HG03060 (cell line): Measurements from ENCODE around the gene NUDT5.
"Not testable (repeated sequence)": the region's sequence is repeated elsewhere in the genome, so short reads cannot be mapped to it uniquely, and the experiment has no call there.

Experiments
- ATAC-seq: cut with Tn5 transposase; IDR thresholded peaks from one replicate; pipeline ENCODE4 v1.9.1; 2021; ENCODE audit warnings: low read depth, moderate number of reproducible peaks; ENCODE audit not compliant: unreplicated experiment

NUDT5 gene

DNA sequence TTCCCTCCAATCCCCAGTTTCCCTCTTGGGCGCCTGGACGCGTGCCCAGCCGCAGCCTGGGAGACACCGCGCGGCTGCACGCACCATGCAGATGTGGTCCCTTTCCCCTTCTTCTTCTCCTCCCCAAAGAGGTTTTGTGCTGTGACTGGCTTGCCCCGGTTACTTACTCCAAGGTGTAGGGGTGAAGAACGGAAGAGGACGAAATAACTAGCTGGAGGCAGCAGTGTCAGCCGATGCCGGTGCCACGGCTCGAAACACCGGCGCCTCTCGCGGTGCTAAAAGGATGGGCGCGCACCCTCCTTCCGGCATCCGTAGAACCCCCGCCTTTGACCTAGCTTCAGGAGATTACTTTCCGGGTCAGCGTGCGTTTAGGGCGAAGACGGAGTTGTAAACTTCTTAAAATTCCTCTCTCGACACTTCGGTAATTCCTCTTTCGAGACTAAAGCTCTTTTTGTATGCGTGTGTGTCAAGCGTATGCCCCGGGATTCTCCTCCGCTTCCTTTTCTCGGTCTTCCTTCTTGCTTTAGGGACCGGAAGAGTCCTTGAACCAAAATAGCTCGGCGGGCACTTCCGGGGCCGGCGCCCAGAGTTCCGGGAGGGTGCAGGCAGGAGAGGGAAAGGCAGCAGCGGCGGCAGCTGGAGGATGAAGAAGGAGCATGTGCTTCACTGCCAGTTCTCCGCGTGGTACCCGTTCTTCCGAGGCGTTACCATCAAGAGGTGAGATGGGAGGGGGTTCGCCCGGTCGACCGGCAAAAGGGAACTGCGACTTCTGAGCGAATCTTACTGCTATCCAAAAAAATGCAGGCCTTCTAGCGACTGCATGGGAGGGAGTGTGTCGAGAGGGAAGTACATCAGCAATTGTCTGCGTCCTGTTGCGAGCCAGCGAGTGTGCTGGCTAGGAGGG, at the start of gene NUDT5, which contains the start of gene CDC123:
Gene NUDT5 (minus strand): TSS at position 289 of the 904 bp plus-strand sequence. CDS start 9,600 bp downstream, outside the sequence.
Gene CDC123 (plus strand): TSS at position 586 of the 904 bp plus-strand sequence. CDS start 58 bp downstream, at position 644.
- ATAC-seq: peak; percentile 65

DNA sequence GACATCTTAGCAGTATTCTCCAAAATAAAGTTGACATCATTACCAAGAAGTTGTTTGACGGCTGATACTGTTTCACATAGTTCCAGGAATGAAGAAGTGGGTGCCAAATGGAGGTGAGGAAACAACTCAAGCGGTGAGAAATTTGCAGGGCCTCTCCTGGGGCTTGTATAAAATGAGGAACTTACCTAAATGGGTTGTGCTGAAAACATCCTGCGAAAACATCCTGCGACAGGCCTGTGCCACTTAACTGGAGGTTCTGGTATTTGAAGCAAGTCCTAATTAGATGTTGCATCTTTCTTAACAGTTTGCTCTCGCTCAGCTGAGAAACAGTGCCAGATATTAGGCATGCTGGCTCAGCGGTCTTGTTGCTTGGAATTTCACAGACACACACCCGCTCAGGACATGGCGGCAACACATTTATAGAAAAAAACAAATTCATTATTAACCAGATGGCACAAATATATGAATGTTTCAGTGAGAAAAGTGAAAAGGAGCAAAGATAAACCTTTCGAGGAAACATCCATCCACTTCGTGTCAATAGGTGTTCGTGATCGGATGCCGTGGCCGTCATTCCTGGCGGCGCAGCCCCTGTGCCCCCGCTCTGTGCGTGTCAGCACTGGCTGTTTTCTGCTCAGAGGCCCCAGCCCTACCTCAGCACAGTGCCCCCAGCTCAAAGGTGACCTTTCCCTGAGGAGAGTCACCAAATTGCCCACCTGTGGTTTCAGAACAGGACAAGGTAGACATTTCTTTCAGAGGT, 48.4 kb upstream of the NUDT5 start:
- no peak for ATAC-seq

DNA sequence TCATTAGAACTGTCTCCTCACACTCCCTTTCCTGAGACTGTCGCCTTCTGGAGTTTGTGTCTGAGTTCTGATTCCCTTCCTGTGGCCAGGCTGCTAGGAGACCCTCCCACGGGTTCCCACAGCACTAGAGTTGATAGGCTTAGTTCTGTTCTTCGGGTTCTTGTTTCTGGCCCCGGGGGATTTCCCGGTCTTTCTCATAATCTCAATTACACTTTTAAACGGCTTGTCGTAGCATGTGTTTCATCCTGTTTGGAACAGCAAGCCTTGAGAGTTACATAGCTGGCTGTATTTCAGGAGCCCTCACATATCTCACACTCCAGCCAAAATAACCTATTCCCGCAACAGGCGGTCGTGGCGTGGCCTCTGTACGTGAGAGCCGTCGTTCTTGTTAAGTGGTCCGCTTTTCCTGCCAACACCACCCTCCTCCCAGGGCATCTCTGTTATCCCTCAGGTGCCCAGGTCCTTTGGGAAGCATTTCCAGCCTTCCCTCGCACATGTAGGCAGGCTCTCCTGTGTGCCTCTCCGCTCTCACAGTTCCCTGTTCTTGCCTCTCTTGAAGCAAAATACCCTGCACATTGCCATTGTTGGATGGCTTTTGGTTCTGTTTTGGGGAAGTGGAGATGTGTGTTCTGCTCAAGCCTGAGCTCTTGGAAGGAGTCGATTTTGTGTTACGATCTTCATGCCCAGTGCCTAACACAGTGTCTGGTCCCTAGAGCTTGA, 46.3 kb upstream of the NUDT5 start:
- ATAC-seq: no peak

DNA sequence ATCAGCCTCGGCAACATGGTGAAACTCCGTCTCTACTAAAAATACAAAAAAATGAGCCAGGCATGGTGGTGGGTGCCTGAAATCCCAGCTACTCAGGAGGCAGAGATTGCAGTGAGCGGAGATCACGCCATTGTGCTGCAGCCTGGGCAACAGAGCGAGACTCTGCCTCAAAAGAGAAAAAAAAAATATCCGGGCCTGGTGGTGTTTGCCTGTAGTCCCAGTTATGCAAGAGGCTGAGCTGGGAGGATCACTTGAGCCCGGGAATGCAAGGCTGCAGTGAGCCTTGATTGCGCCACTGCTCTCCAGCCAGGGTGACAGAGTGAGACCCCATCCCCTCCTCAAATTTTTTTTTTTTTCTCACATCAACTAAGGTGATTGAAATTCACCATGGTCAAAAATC, 43.1 kb upstream of the NUDT5 start:
- no peak for ATAC-seq

DNA sequence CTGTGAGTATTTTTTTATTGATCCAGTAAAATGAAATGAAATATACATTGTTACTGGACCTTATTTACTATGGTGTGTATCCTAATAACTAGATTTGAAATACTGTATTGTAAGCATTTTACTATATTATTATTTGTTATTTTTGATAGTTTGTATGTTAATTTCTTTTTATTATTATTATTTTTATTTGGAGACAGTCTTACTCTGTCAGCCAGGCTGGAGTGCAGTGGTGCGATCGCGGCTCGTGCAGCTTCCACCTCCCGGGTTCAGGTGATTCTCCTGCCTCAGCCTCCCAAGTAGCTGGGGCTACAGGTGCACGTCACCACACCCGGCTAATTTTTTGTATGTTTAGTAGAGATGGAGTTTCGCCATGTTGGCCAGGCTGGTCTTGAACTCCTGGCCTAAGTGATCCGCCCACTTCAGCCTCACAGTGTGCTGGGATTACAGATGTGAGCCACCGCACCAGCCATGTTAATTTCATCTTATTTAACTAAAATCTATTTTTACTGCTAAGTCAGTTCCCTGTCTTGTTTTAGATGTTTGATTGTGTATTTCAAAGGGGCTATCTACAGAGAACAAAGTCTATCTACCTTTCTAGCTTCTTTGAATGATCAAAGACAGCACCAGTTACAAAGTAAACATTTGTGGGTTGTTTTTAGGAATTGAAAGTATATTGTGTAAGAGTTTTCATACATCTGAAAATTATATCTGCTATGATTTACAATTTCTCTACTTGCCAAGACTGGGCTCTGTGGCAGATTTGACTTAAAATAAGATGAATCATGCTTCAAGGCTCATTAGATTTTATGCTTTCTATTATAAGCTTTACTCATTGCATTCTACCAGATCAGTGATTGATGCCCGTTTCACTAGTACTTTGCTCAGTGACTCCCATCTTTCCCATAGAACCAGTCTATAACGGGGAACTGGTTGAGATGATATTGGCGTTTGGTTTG, 41.9 kb upstream of the NUDT5 start:
- no peak for ATAC-seq

DNA sequence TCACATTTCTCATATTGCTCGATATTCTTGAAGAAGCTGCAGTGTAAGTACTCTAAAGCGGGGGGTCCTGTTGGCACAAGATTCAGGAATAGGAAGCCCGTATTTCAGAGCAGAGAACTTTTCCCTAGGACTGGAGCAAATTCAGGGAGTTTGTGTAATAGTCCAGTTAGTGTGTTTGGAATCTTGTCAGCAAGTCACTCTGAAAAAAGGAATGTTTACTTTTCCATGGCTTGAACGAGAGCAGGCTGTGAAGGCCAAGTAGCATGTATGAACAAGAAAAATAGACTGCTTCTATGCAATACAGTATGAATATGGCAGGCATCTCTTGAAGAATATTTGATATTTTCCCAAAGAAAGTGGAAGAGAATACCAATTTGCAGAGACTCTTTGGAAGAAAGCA, 40.1 kb upstream of the NUDT5 start:
- no peak for ATAC-seq

DNA sequence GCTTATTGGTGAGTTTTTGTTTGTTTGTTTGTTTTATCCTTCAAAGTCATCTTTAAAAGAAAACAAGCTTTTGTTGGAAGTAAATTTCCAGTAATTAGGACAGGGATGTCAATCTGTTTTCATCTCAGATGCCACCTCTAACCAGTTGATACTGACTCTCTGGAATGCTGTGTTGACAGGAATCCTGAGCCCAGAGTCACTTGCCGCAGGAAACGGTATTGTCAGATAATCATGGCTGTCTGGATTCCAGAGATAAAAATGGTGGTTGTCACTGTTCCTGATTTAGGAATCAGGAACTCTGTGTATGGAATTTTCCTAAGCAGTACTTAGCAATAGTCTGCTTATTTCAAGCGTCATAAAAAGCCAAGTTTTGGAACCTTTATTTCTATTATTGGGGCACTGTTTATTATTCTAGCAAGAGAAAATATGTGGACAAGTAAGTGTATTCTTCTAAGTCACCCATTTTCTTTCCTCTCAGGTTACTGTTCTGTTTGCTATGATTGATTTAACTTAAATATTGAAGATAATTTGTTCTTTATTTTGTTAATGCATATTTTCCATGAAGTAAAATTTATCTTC, 39.5 kb upstream of the NUDT5 start:
- no peak for ATAC-seq

DNA sequence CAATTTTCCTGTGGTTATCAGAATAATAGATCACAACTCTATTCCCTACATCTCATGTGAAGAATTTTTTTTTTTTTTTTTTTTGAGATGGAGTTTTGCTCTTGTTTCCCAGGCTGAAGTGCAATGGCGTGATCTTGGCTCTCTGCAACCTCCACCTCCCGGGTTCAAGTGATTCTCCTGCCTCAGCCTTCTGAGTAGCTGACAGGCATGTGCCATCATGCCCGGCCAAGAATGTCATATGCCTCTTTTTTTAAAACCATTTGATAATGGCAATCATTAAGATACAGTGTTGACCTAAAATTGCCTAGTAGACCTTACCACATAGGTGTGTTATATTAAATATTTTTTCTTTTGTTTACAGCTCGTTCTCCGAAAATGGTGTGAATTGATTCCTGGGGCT, 39.0 kb upstream of the NUDT5 start:
- ATAC-seq: not testable (repeated sequence)

DNA sequence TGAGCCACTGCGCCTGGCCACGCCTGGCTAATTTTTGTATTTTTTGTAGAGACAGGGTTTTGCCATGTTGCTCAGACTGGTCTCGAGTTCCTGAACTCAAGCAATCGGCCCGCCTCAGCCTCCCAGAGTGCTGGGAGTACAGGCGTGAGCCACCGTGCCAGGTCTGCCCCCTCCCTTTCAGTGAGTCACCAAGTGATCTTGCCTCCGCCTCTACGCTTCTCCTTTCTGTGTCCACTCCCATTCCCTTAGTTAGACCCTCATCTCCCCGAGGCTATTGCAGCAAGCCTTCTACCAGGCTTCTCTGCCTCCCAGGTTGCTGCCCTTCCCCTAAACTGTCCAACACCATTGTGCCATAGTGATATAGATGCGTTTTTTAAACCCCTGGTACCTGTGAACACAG, 33.2 kb upstream of the NUDT5 start:
- no peak for ATAC-seq

DNA sequence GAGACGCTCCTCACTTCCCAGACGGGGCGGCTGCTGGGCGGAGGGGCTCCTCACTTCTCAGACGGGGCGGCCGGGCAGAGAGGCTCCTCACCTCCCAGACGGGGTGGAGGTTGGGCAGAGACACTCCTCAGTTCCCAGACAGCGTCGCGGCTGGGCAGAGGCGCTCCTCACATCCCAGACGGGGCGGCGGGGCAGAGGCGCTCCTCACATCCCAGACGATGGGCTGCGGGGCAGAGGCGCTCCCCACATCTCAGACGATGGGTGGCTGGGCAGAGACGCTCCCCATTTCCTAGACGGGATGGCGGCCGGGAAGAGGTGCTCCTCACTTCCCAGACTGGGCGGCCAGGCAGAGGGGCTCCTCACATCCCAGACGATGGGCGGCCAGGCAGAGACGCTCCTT, 30.7 kb upstream of the NUDT5 start:
- not testable (repeated sequence) for ATAC-seq

DNA sequence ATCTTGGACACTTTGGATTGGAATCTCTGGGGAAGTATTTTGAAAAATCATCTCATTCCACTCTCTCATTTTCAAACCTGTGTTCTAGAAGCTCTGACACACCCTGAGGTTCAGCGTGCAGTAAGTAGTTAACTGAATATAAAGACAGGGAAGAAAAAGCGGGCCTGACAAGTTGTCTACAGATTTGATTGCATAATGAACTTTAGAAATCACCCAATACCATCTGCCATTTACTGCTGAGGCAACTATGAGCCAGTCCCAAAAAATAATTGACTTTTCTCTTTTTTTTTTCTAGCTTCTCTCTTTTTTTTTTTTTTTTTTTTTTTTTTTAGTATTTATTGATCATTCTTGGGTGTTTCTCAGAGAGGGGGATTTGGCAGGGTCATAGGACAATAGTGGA, 29.8 kb upstream of the NUDT5 start:
- ATAC-seq: no peak

DNA sequence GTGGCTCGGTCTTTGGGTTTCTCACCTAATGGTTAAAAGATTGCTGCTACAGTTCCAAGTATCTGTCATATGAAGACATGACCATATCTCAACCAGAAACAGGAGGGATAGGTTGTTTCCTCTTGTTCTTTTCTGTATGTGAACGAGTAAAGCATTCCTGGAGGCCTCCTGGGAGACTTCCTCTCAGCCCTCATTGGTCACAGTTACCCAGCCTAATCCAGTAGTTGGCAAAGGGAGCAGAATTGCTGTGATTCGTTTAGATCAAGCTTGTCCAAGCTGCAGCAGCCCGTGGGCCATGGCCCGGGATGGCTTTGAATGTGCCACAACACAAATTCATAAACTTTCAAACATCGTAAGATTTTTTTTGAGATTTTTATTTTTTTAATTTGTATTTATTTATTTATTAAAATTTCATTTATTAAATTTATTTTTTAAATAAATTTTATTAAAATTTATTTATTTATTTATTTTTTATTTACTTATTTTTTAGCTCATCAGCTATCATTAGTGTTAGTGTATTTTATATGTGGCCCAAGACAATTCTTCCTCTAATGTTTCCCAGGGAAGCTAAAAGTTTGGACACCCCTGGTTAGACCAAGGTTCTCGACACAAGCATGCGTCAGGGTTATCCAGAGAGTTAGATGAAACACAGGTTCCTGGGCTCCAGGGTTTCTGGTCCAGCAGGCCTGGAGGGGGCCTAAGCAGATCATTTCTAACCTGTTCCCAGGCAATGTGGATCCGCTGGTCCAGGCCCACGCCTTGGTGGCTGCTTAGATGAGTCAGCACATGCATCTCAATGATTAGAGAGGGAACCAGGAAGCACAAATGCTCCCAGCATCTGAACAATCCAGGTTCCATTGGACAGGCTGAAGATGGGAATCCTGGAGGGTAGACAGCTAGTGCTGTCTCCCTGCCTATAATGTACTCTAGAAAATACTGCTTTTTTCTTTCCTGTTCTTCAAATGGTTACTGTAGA, 25.9 kb upstream of the NUDT5 start:
- no peak for ATAC-seq

DNA sequence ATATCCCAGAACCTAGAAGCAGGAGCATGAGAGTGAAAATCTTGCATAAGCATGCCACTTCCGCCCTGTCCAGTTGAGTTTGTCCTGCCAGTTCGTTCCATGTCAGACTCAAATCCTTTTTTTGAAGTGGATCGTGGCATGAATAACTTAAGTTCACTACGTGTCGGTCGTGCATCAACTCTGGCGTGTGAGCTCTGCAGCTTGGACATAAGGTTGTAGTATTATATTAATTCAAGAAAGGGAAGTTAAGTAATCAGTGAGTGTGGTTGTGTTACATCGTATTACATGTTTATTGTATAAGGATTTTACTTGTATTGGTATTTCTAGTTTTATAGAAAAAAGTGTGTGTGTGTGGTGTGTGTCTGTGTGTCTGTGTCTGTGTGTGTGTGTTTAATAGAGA, 23.3 kb upstream of the NUDT5 start:
- no peak for ATAC-seq

DNA sequence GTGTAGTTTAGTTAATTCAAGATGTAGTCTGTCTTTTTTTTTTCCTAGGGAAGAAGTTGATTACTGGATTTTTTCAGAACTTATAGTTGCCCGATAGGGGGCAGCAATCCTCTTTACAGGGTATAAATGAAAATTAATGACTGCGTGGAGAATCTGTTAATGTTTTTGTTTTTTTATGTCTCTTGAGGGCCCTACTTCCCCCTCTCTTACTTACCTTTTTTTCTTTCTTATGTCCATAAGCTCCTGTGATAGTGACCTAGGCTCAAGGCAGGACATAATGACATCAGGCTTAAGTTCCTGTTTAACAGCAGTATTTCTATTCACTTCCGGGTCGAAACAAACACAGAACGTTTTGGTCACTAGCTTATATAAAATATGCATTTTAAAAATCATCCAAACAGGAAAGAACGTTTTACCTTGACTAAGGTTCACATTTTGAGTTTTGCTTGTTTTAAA, 19.1 kb upstream of the NUDT5 start:
- no peak for ATAC-seq

DNA sequence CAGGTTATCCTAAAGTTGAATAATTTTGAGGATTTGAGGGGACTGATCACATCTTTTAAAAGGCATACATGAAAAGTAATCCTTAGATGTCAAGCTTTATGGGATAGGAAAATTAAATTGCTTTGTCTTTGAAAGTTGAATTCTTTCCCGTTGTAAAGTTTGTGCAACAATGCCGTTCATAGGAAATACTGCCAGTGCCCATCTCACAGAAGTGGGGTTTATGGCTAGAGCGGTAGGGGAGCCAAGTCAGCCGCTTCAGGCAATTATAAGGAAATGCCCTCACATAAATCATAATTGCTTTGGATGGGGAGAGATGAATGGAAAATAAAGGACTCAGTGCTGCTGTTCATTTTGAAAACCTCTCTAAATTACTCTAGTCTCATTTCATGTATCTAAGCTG, 18.4 kb upstream of the NUDT5 start:
- no peak for ATAC-seq

DNA sequence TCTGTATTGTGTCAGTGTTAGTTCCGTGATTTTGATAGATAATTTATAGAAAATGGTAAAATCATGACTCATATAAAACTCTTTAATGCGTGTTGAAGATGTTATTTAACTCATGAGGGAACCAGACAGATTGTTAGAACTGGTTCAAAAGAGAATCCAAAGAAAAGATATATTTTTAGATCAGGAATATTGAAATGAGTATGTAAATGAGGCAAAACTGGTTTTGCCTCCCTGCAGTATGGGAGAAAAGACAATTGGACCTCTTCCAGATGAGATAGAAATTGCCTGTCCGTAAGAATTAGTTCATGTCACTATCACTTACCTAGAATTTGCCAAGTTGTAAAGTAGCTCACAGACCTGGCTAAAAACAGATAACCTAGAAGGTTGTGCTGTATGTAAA, 17.9 kb upstream of the NUDT5 start:
- ATAC-seq: no peak

DNA sequence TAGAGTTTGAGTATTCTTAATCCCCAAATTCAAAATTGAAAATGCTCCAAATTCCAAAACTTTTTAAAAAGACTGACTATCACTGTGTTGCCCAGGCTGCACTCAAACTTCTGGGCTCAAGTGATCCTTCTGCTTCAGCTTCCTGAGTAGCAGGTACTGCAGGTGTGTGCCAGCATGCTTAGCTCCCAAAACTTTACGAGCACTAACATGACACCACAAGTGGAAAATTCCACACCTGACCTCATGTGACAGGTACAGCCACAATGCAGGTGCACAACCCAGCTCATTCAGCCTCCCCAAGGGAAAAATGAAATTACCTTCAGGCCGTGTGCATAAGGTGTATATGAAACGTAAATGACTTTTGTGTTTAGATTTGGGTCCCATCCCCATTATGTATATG, 16.8 kb upstream of the NUDT5 start:
- ATAC-seq: no peak

DNA sequence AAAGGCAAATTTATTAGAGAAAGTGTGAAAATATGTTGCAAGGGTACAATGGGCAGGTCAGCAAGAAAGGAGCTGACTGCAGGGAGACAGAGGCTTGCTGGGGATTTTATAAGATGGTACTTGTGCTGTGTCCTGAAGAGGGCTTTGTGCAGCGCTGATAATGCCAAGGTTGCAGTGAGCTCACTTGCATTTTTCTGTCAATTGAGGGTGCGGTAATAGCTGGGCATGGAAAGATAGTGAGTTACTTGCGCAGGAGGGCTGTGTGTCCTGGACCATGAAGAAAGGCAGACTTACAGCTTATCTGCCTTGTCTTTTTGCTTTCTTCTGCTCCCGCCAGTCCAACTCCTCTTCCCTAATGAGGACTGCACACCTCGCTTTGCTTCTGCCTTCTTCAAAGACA, 12.8 kb upstream of the NUDT5 start:
- no peak for ATAC-seq
